Right renal cortex interstitium (tissue), 3 donors: ENCODE results near the gene ZDHHC3. TPM values are rescaled to one million over a fixed set of nuclear protein-coding genes. Genes with fewer than 3 reads are reported as not detected.
"Not testable (repeated sequence)": the region's sequence is repeated elsewhere in the genome, so short reads cannot be mapped to it uniquely, and the experiment has no call there.

Experiments
- DNase-seq, 3 donors: peaks; one replicate each; pipeline ENCODE4 v3.0.0-alpha.2; 2013; ENCODE audit warnings: low read depth in 3 of 3, low spot score in 2 of 3
- polyA plus RNA-seq, 3 donors: library from polyadenylated mRNA; unstranded; fragments of 120-200 nt; gene quantifications; one replicate each; pipeline ENCODE4 v1.2.1, GENCODE V29; 2013; ENCODE audit not compliant: insufficient read length in 3 of 3

The ZDHHC3 gene
- polyA plus RNA-seq, 3 donors = 76.1 to 81.4 (median 80.0) TPM

- DNase-seq = no peak
Observed at GRCh38 chr3:44966795-44967278, 9.1 kb downstream of the ZDHHC3 start.

GRCh38 chr3:44965165-44965564, 10.8 kb downstream of the ZDHHC3 start:
- no peak for DNase-seq

- no peak for DNase-seq
Observed at GRCh38 chr3:44963571-44964325, 12.2 kb downstream of the ZDHHC3 start.

GRCh38 chr3:44962621-44963393, 13.2 kb downstream of the ZDHHC3 start:
- no peak for DNase-seq

DNA sequence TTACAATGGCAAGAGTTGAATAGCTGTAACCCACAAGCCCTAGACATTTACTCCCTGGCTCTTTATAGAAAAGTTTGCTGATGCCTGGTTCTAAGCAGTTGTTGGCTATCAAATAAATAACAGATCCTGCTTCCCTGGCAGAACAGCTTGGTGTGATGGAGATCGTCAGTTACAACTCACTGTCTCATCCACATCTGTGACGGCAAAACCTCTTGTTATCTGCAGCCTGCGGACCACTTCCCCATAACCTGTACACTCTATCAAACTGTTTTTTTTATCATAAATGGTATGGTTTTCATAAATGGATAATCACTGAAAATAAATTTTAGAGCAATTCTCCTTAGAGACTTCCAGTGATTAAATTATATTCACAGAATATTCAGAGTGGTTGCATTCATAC, 14.1 kb downstream of the ZDHHC3 start:
- no peak for DNase-seq

GRCh38 chr3:44960387-44961026, 15.5 kb downstream of the ZDHHC3 start:
- no peak for DNase-seq

GRCh38 chr3:44958386-44958785, 17.6 kb downstream of the ZDHHC3 start:
- DNase-seq = no peak

DNA sequence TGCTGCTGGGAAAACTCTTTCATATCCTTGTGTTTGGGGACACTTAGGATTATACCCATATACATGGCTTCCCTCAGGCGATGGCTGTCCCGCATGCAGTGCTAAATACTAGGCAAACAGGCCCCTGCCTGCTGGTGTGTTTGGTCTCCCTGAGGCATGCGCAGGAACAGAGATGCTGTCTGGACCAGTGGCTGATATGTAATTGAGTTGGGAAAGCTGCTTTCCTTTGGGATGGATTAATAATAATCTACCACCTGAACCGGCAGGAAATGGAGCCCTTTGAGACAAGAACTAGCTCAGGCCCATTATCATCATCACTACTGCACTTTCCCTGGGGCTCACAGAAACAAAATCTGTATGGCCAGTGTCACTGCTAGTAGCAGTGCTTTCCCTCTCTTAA, 18.0 kb downstream of the ZDHHC3 start:
- DNase-seq = no peak

- DNase-seq = no peak
Observed at GRCh38 chr3:44955917-44956316, 20.1 kb downstream of the ZDHHC3 start.

DNA sequence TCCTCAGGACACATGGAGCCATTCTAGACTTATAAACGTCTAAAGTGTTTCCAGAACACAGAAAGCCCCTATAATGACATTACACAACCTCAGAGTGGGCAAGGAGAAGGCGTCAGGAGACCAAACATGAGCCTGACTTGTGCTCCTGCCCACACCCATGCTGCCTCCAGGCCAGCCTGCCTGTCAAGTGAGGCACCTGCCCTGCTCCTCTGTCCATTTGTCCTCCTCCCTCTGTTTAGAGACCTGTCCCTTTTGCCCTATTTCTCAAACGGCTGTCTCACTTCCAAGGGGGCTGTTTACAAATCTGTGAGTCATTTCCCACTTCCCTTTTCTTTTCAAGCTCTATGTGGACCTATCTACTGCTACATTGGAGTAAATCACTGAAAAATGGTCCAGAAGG, 21.0 kb downstream of the ZDHHC3 start:
- DNase-seq = no peak

GRCh38 chr3:44954304-44954703, 21.7 kb downstream of the ZDHHC3 start:
- no peak for DNase-seq

GRCh38 chr3:44952689-44953088, 23.3 kb downstream of the ZDHHC3 start:
- no peak for DNase-seq

DNA sequence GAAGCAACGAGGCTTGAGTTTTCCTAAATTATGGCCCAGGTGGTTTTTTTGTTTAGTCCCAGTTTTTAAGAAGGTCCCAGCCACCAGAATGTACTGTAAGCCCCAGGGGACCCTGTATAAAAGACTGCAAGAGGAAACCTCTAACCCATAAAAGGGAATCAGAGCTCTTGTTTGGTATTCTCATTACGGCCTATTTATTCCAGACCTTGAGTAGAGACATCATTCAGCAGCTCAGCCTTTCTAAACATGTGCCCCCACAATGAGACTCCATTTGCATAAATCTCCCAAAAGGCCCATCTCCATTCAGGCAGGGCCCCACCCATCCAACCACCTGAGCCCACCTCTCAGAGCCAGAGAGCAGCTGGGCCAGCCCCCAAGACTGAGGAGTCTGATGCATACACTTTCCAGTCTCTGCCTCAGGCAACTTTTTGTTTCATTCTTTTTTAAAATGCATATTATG, 25.7 kb downstream of the ZDHHC3 start:
- no peak for DNase-seq

- not testable (repeated sequence) for DNase-seq
Observed at GRCh38 chr3:44949770-44950169, 26.2 kb downstream of the ZDHHC3 start.

DNA sequence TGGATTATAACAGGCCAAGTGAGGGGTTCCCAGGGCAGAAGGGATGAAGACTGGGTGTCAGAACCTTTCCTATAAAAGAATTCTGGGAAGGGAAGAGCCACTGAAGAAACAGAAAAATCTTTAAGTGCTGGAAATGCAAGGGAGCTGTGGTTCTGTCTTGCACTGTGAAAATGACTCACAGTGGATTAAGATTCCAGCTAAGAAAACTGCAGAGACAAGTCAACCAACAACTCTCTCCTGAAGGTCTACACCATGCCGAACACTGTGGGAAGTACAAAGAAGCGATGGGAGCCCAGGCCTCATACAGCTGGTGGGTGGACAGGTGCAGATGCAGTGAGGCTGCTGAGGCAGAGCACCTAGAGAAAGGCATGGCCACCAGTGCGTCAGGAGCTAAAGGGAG, 27.7 kb downstream of the ZDHHC3 start:
- DNase-seq = no peak

GRCh38 chr3:44942202-44942921, 33.6 kb downstream of the ZDHHC3 start:
- DNase-seq = no peak

DNA sequence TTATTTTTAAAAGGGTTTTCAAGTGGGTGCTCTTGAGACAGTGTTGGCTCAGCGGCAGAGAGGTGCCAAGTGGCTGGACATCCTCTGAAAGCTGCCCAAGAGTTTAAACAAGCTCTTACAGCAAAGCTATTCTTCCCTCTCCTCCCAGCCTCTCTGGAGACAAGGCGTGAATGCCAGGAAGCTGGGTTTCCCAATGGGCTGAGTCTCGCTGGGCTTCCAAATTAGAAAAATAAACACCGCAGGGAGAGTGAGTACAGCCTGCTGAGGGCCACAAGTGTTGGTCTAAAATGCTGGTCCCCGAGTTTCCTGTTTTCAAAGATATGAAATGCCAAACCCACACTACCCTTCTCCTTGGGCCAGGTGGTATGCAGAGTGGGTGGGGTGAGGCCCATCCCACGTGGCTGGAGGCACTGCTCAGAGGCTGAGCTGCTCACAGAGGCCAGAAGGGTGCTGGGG, 36.4 kb downstream of the ZDHHC3 start:
- no peak for DNase-seq

- no peak for DNase-seq
Observed at GRCh38 chr3:44932986-44933944, 42.7 kb downstream of the ZDHHC3 start.

- no peak for DNase-seq
Observed at GRCh38 chr3:44932271-44932670, 43.7 kb downstream of the ZDHHC3 start.
